HEK293T (cell line): ENCODE results near the gene TPGS2.
A peak's percentile ranks its signal among the peaks of the same experiment; 100 is the strongest.

Source experiments
- CTCF ChIA-PET: fragments of 350-600 bp; formaldehyde crosslinking; extraction: SDS; loops from one replicate; lab custom pipeline; 2021; ENCODE audit warnings: antibody characterized with exemption, inconsistent platforms; lab: Yijun Ruan, JAX
- POLR2A ChIA-PET: fragments of 350-600 bp; formaldehyde crosslinking; extraction: SDS; loops from one replicate; lab custom pipeline; 2020; ENCODE audit warnings: antibody characterized with exemption, inconsistent platforms; lab: Yijun Ruan, JAX
- DNase-seq: peaks from one replicate; pipeline ENCODE4 v3.0.0; 2012; ENCODE audit warnings: mixed read lengths; ENCODE audit errors: extremely low spot score
- ARNT ChIP-seq: fragments of 450-650 bp; IDR thresholded peaks from 2 replicates; pipeline ENCODE4 v1.6.1; 2017; ENCODE audit warnings: mild to moderate bottlenecking
- BHLHE40 ChIP-seq: fragments of 450-650 bp; IDR thresholded peaks from 2 replicates; pipeline ENCODE4 v1.6.1; 2016; ENCODE audit warnings: mild to moderate bottlenecking, moderate library complexity, borderline replicate concordance
- CTBP1 ChIP-seq: fragments of 450-650 bp; IDR thresholded peaks from 2 replicates; pipeline ENCODE4 v1.6.1; 2016; ENCODE audit warnings: borderline replicate concordance
- ELF4 ChIP-seq: fragments of 450-650 bp; IDR thresholded peaks from 2 replicates; pipeline ENCODE4 v1.6.1; 2017; ENCODE audit warnings: antibody characterized with exemption
- FOXA1 ChIP-seq: fragments of 450-650 bp; IDR thresholded peaks from 2 replicates; pipeline ENCODE4 v1.6.1; 2016; ENCODE audit warnings: mild to moderate bottlenecking
- FOXK2 ChIP-seq: fragments of 450-650 bp; IDR thresholded peaks from 2 replicates; pipeline ENCODE4 v1.6.1; 2016; ENCODE audit warnings: mild to moderate bottlenecking
- FOXM1 ChIP-seq: fragments of 450-650 bp; IDR thresholded peaks from 2 replicates; pipeline ENCODE4 v1.6.1; 2017; ENCODE audit warnings: mild to moderate bottlenecking, borderline replicate concordance
- HDGF ChIP-seq: fragments of 450-650 bp; IDR thresholded peaks from 2 replicates; pipeline ENCODE4 v1.6.1; 2017; ENCODE audit warnings: antibody characterized with exemption, borderline replicate concordance
- L3MBTL2 ChIP-seq: fragments of 450-650 bp; conservative IDR thresholded peaks from 2 replicates; pipeline ENCODE4 v1.6.1; 2016; ENCODE audit warnings: mild to moderate bottlenecking
- LEF1 ChIP-seq: fragments of 450-650 bp; IDR thresholded peaks from 2 replicates; pipeline ENCODE4 v1.6.1; 2017; ENCODE audit warnings: mild to moderate bottlenecking, borderline replicate concordance
- NFRKB ChIP-seq: fragments of 450-650 bp; IDR thresholded peaks from 2 replicates; pipeline ENCODE4 v1.6.1; 2016; ENCODE audit warnings: mild to moderate bottlenecking, moderate library complexity
- PKNOX1 ChIP-seq: fragments of 450-650 bp; IDR thresholded peaks from 2 replicates; pipeline ENCODE4 v1.6.1; 2016
- SP1 ChIP-seq: fragments of 450-650 bp; IDR thresholded peaks from 2 replicates; pipeline ENCODE4 v1.6.1; 2017
- SUZ12 ChIP-seq: fragments of 450-650 bp; IDR thresholded peaks from 2 replicates; pipeline ENCODE4 v1.6.1; 2016; ENCODE audit warnings: mild to moderate bottlenecking
- TARDBP ChIP-seq: fragments of 450-650 bp; IDR thresholded peaks from 2 replicates; pipeline ENCODE4 v1.6.1; 2016
- ZNF384 ChIP-seq: fragments of 450-650 bp; IDR thresholded peaks from 2 replicates; pipeline ENCODE4 v1.6.1; 2016

Gene TPGS2

GRCh38 chr18:36843199-36843598 lies 14.4 kb upstream of the TPGS2 start:
- no peak for DNase-seq
- CTCF ChIA-PET, result interaction anchor here (1.6 kb wide), 1 partner anchor 14 kb away, joined by 7 read pairs; the partner anchor contains the start of genes KIAA1328 and TPGS2
- POLR2A ChIA-PET, result interaction anchor here (1.1 kb wide), 1 partner anchor 14 kb away, joined by 4 read pairs; no protein-coding TSS in a partner anchor
- TF ChIP-seq FOXM1 (no peak), L3MBTL2 (no peak), ZNF384 (no peak)

- no peak for DNase-seq
- CTCF ChIA-PET, result interaction anchor here (2.0 kb wide), 1 partner anchor 10 kb away, joined by 7 read pairs; no protein-coding TSS in a partner anchor
- TF ChIP-seq TARDBP (no peak), ARNT (no peak), BHLHE40 (no peak), FOXA1 (no peak), ZNF384 (no peak)
- POLR2A ChIA-PET, result interaction anchor here (1.5 kb wide), 1 partner anchor 11 kb away, joined by 4 read pairs; the partner anchor contains the start of genes KIAA1328 and TPGS2
Measured at GRCh38 chr18:36839835-36840234, 11.0 kb upstream of the TPGS2 start.

- POLR2A ChIA-PET, result no interaction called here
- TF ChIP-seq L3MBTL2, result no peak
- TF ChIP-seq ARNT, result no peak
- no peak for TF ChIP-seq CTBP1
- TF ChIP-seq NFRKB, result no peak
- TF ChIP-seq SP1, result no peak
- TF ChIP-seq FOXM1, result no peak
- TF ChIP-seq TARDBP, result no peak
- no peak for TF ChIP-seq PKNOX1
- no peak for TF ChIP-seq SUZ12
- no peak for TF ChIP-seq BHLHE40
- CTCF ChIA-PET, result no interaction called here
Measured at GRCh38 chr18:36835927-36836326, 7.1 kb upstream of the TPGS2 start.

GRCh38 chr18:36833120-36833519 lies 4.3 kb upstream of the TPGS2 start:
- CTCF ChIA-PET, result no interaction called here
- no peak for TF ChIP-seq NFRKB
- TF ChIP-seq BHLHE40, result no peak
- TF ChIP-seq SP1, result no peak
- no peak for TF ChIP-seq ZNF384
- no peak for DNase-seq
- POLR2A ChIA-PET, result no interaction called here

More at GRCh38 chr18:36835927-36836326, 7.1 kb upstream of the TPGS2 start:
- no peak for DNase-seq

GRCh38 chr18:36831139-36831538 lies 2.3 kb upstream of the TPGS2 start:
- DNase-seq, result no peak
- ChIA-PET CTCF (no interaction called here), POLR2A (no interaction called here)
- TF ChIP-seq TARDBP, result no peak
- no peak for TF ChIP-seq SP1
- TF ChIP-seq BHLHE40, result no peak
- no peak for TF ChIP-seq HDGF
- TF ChIP-seq FOXK2, result no peak
- TF ChIP-seq ZNF384, result no peak
- no peak for TF ChIP-seq FOXA1
- TF ChIP-seq CTBP1, result no peak
- no peak for TF ChIP-seq L3MBTL2
- no peak for TF ChIP-seq LEF1
- TF ChIP-seq ELF4, result no peak
- no peak for TF ChIP-seq SUZ12
- TF ChIP-seq PKNOX1, result no peak
- TF ChIP-seq ARNT, result no peak
- TF ChIP-seq FOXM1, result no peak
- no peak for TF ChIP-seq NFRKB

GRCh38 chr18:36830158-36830495 lies 1.3 kb upstream of the TPGS2 start:
- DNase-seq, result no peak
- POLR2A ChIA-PET, result interaction anchor here (1.0 to 1.6 kb wide), 4 partner anchors 13 to 69 kb away, joined by 4 to 6 read pairs (median 4); no protein-coding TSS in a partner anchor
- TF ChIP-seq ELF4 (no peak), NFRKB (no peak), CTBP1 (no peak), ZNF384 (no peak), FOXM1 (no peak), L3MBTL2 (no peak), ARNT (no peak), HDGF (no peak), SUZ12 (no peak), SP1 (no peak), FOXA1 (no peak)
- CTCF ChIA-PET, result interaction anchor here (0.6 to 2.2 kb wide), 7 partner anchors 10 to 142 kb away, joined by 3 to 10 read pairs (median 6); no protein-coding TSS in a partner anchor

- ChIA-PET CTCF (interaction anchor here (0.6 to 2.2 kb wide), 19 partner anchors 10 to 734 kb away, joined by 3 to 10 read pairs (median 4); no protein-coding TSS in a partner anchor), POLR2A (interaction anchor here (0.6 to 2.0 kb wide), 22 partner anchors 10 to 471 kb away, joined by 3 to 8 read pairs (median 4); no protein-coding TSS in a partner anchor)
- TF ChIP-seq SP1 (no peak), L3MBTL2 (peak; percentile 50)
- peak; percentile 46 for DNase-seq
Measured at GRCh38 chr18:36829362-36830157, 758 bp upstream of the TPGS2 start.
